ENCODE results near the gene GH2.

- TF ChIP-seq ZBTB7A (IDR thresholded peaks at IDR 0.05; ENCODE audit: low read depth) (no peak), EP300 (IDR thresholded peaks at IDR 0.05; ENCODE audit: borderline replicate concordance) (no peak), RAD21 (IDR thresholded peaks at IDR 0.05; ENCODE audit: low read depth) (peak; percentile 11; the same call in 1 of the 2 replicates)
These were observed at the start of gene GH2 for GRCh38 chr17:63881935-63882601.

Measured in Ishikawa (cell line).